Natural killer cell (primary cell): ENCODE results near the gene KPNB1. TPM values are rescaled to one million over a fixed set of nuclear protein-coding genes. Genes with fewer than 3 reads are reported as not detected.
A peak's percentile ranks its signal among the peaks of the same experiment; 100 is the strongest.

ENCODE experiments used
- ATAC-seq, 3 donors: fragments of 150-1000 bp in 2 of 3; fragments of 200-7000 bp in 1 of 3; cut with Tn5 transposase; 1 replicate in 1 of 3; 2 replicates in 2 of 3; pipeline ENCODE4 v1.10.0; 2021; ENCODE audit warnings: mild to moderate bottlenecking in 2 of 3, moderate library complexity in 2 of 3
- DNase-seq, 2 donors: peaks; one replicate each; pipeline versions ENCODE4 v3.0.0 to v3.0.0-alpha.2; 2013 to 2021; ENCODE audit warnings: mixed read lengths in 1 of 2
- H3K27ac ChIP-seq: one replicate; pipeline ENCODE4 v1.5.1; 2013; ENCODE audit warnings: mild to moderate bottlenecking, low read length
- H3K27me3 ChIP-seq: one replicate; pipeline ENCODE4 v1.6.1; 2013; ENCODE audit warnings: low read length; ENCODE audit not compliant: control insufficient read depth, insufficient read depth
- H3K36me3 ChIP-seq: one replicate; pipeline ENCODE4 v1.6.1; 2013; ENCODE audit warnings: low read length; ENCODE audit not compliant: control insufficient read depth, insufficient read depth
- H3K4me1 ChIP-seq: one replicate; pipeline ENCODE4 v1.6.1; 2013; ENCODE audit warnings: low read length; ENCODE audit not compliant: control insufficient read depth, insufficient read depth
- H3K4me3 ChIP-seq: one replicate; pipeline ENCODE4 v1.5.1; 2013; ENCODE audit warnings: low read length
- H3K9me3 ChIP-seq: one replicate; pipeline ENCODE4 v1.6.1; 2013; ENCODE audit warnings: low read length; ENCODE audit not compliant: control insufficient read depth, insufficient read depth
- H3K27ac Mint-ChIP-seq, 2 donors: one replicate each; pipeline ENCODE4 v1.8.0; 2022; ENCODE audit warnings: mild to moderate bottlenecking in 2 of 2, mixed read lengths in 2 of 2, moderate library complexity in 1 of 2
- H3K27me3 Mint-ChIP-seq, 2 donors: one replicate each; pipeline ENCODE4 v1.8.0; 2022; ENCODE audit warnings: low read depth in 2 of 2, mixed read lengths in 2 of 2
- H3K36me3 Mint-ChIP-seq: one replicate; pipeline ENCODE4 v1.8.0; 2022; ENCODE audit warnings: mixed read lengths
- H3K4me1 Mint-ChIP-seq, 2 donors: one replicate each; pipeline ENCODE4 v1.8.0; 2022; ENCODE audit warnings: mixed read lengths in 2 of 2
- H3K4me3 Mint-ChIP-seq: one replicate; pipeline ENCODE4 v1.8.0; 2022; ENCODE audit warnings: mild to moderate bottlenecking, moderate library complexity, mixed read lengths
- H3K9me3 Mint-ChIP-seq, 2 donors: one replicate each; pipeline ENCODE4 v1.8.0; 2022; ENCODE audit warnings: mixed read lengths in 2 of 2
- WGBS: methylation state at CpG from one replicate; pipeline ENCODE4 v1.1.7; 2013; ENCODE audit warnings: missing lambda C conversion rate; ENCODE audit not compliant: insufficient coverage; 5-methylcytosine and 5-hydroxymethylcytosine counted together
- intact Hi-C: fragments of 100-400 bp; cut with micrococcal nuclease; formaldehyde crosslinking; loops from one replicate; pipeline ENCODE4 v1.14.2; 2022
- total RNA-seq, 4 donors: library from RNA; stranded (reverse); fragments of 120-200 nt in 1 of 4; gene quantifications; one replicate each; pipeline versions ENCODE4 v1.2.3 to v1.2.4, GENCODE V29; 2013 to 2022
- TF ChIP-seq, protein P1 (sequence below): fragments of 200-600 bp; IDR thresholded peaks from one replicate; pipeline ENCODE4 v1.8.0; 2022; ENCODE audit warnings: antibody characterized with exemption

Gene KPNB1
- total RNA-seq, 3 donors from 2014 or later (not counting 1 experiment from before 2014, with no cell fraction given) = 236 to 273 (median 259) TPM

DNA sequence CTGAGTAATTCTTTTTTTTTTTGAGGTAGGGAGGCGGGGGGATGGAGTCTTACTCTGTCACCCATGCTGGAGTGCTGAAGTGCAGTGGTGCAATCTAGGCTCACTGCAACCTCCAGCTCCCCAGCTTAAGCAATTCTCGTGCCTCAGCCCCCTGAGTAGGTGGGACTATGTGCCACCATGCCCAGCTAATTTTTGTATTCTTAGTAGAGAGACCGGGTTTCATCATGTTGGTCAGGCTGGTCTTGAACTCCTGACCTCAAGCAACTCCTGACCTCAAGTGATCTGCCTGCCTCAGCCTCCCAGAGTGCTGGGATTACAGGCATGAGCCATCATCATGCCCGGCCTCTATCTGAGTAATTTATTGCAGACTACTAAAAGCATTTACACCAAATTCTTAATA lies 19.4 kb downstream of the KPNB1 start:
- Mint-ChIP-seq H3K36me3 (peaks cover 42% of the 10 kb centered on the region), H3K27ac (no peak overlapping the region), H3K4me3 (no peak overlapping the region), H3K4me1 (peaks cover 11 to 14% of the 10 kb centered on the region in 2 donors), H3K9me3 (no peaks in the 10 kb centered on the region), H3K27me3 (no peaks in the 10 kb centered on the region)
- H3K36me3 ChIP-seq = peaks cover 89% of the 10 kb centered on the region
- H3K27ac ChIP-seq = no peak overlapping the region
- 95% methylated on average over 4 of the region's 4 CpGs for WGBS
- H3K4me1 ChIP-seq = no peaks in the 10 kb centered on the region
- H3K27me3 ChIP-seq = no peaks in the 10 kb centered on the region
- no peaks in the 10 kb centered on the region for H3K9me3 ChIP-seq
- intact Hi-C loops = no loop called here
- no peak for DNase-seq
- no peak overlapping the region for H3K4me3 ChIP-seq
- TF ChIP-seq, protein P1, sequence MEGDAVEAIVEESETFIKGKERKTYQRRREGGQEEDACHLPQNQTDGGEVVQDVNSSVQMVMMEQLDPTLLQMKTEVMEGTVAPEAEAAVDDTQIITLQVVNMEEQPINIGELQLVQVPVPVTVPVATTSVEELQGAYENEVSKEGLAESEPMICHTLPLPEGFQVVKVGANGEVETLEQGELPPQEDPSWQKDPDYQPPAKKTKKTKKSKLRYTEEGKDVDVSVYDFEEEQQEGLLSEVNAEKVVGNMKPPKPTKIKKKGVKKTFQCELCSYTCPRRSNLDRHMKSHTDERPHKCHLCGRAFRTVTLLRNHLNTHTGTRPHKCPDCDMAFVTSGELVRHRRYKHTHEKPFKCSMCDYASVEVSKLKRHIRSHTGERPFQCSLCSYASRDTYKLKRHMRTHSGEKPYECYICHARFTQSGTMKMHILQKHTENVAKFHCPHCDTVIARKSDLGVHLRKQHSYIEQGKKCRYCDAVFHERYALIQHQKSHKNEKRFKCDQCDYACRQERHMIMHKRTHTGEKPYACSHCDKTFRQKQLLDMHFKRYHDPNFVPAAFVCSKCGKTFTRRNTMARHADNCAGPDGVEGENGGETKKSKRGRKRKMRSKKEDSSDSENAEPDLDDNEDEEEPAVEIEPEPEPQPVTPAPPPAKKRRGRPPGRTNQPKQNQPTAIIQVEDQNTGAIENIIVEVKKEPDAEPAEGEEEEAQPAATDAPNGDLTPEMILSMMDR = no peak
- no peak for ATAC-seq

DNA sequence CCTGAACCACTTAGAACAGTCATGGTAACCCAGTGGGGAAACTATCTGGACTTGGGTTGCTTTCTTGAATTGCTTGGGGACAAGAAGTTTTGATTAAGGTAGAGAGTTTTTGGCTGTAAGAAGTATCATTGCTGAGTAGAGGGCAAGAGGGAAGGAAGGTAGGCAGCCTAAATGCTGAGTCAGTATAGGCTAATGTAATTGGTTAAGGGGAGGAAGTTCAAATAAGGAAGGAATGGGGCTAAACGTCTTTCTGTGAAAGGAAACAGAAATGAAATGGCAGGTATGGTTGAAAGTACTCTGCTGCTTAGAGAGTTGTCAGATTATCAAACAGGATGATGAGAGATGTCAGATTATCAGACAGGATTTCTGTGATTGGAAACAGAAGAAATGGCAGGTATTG lies 20.3 kb downstream of the KPNB1 start:
- TF ChIP-seq, protein P1 = no peak
- Mint-ChIP-seq H3K4me3 (no peak overlapping the region), H3K36me3 (peaks cover 39% of the 10 kb centered on the region), H3K27me3 (no peaks in the 10 kb centered on the region), H3K4me1 (peaks cover 5 to 8% of the 10 kb centered on the region in 2 donors), H3K27ac (peak overlapping the region; percentile 2), H3K9me3 (no peaks in the 10 kb centered on the region)
- no peak overlapping the region for H3K27ac ChIP-seq
- H3K27me3 ChIP-seq = no peaks in the 10 kb centered on the region
- H3K4me1 ChIP-seq = no peaks in the 10 kb centered on the region
- ATAC-seq (peak in 1 of 3 donors; percentile 58), DNase-seq (no peak)
- peaks cover 90% of the 10 kb centered on the region for H3K36me3 ChIP-seq
- H3K9me3 ChIP-seq = no peaks in the 10 kb centered on the region
- H3K4me3 ChIP-seq = no peak overlapping the region
- intact Hi-C loops = no loop called here
- WGBS = 8% methylated on average over 1 of the region's 1 CpG

DNA sequence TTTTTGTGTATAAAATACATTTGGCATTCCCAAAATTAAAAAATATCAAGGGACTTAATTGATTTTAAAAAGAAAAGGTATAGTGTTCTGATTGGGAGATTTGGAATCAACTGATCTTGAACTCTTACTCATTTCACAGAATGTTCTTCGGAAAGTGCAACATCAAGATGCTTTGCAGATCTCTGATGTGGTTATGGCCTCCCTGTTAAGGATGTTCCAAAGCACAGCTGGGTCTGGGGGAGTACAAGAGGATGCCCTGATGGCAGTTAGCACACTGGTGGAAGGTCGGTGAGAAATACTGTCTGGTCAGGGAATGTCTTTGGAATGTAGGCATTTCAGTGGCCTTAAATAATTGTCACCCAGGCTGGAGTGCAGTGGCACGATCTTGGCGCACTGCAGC lies 24.8 kb downstream of the KPNB1 start:
- Histone ChIP-seq H3K4me3 (no peak overlapping the region), H3K9me3 (no peaks in the 10 kb centered on the region), H3K36me3 (peaks cover 95% of the 10 kb centered on the region), H3K4me1 (no peaks in the 10 kb centered on the region), H3K27ac (no peak overlapping the region), H3K27me3 (no peaks in the 10 kb centered on the region)
- ATAC-seq (no peak), DNase-seq (no peak)
- TF ChIP-seq, protein P1 = no peak
- intact Hi-C loops = no loop called here
- peaks cover 5 to 8% of the 10 kb centered on the region in 2 donors for H3K4me1 Mint-ChIP-seq
- H3K4me3 Mint-ChIP-seq = no peak overlapping the region
- WGBS = 86% methylated on average over 4 of the region's 4 CpGs
- H3K27me3 Mint-ChIP-seq = no peaks in the 10 kb centered on the region
- no peaks in the 10 kb centered on the region for H3K9me3 Mint-ChIP-seq
- peak overlapping the region; percentile 15 to 28 for H3K27ac Mint-ChIP-seq
- peaks cover 45% of the 10 kb centered on the region for H3K36me3 Mint-ChIP-seq
